CD4-positive, alpha-beta T cell treated with Interleukin-2 at 100 ng/mL for 4 hours (primary cell): ENCODE data around the gene PEAK3.
A peak's percentile ranks its signal among the peaks of the same experiment; 100 is the strongest.

ENCODE experiments used
- DNase-seq: peaks from one replicate; pipeline ENCODE4 v3.0.0-alpha.2; 2020; ENCODE audit warnings: low spot score

Gene PEAK3

GRCh38 chr19:2270423-2271233 lies 11.3 kb downstream of the PEAK3 start:
- peak; percentile 74 for DNase-seq

- DNase-seq: no peak
These were observed 11.9 kb downstream of the PEAK3 start for GRCh38 chr19:2270157-2270422.

- peak; percentile 99 for DNase-seq
These were observed 12.5 kb downstream of the PEAK3 start for GRCh38 chr19:2269244-2270156.

- DNase-seq: no peak
These were observed 13.1 kb downstream of the PEAK3 start for GRCh38 chr19:2268861-2269243.

GRCh38 chr19:2268480-2268830 lies 13.5 kb downstream of the PEAK3 start:
- DNase-seq: no peak

GRCh38 chr19:2266183-2266993 lies 15.6 kb downstream of the PEAK3 start:
- DNase-seq: no peak

- peak; percentile 66 for DNase-seq
These were observed 20.4 kb downstream of the PEAK3 start for GRCh38 chr19:2261438-2262172.

GRCh38 chr19:2260341-2260805 lies 21.6 kb downstream of the PEAK3 start:
- peak; percentile 38 for DNase-seq

GRCh38 chr19:2259336-2259735 lies 22.6 kb downstream of the PEAK3 start:
- no peak for DNase-seq

GRCh38 chr19:2255982-2256685 lies 25.8 kb downstream of the PEAK3 start, which contains the start of gene JSRP1:
Gene JSRP1, minus strand, starts transcription at chr19:2256417. Its CDS starts 1,103 bp downstream, at chr19:2255314.
- DNase-seq: no peak

- DNase-seq: no peak
These were observed 26.7 kb downstream of the PEAK3 start for GRCh38 chr19:2255112-2255845.

GRCh38 chr19:2254064-2254872 lies 27.7 kb downstream of the PEAK3 start:
- no peak for DNase-seq

GRCh38 chr19:2253106-2254063 lies 28.6 kb downstream of the PEAK3 start:
- peak; percentile 46 for DNase-seq

GRCh38 chr19:2252797-2253105 lies 29.2 kb downstream of the PEAK3 start:
- no peak for DNase-seq

- DNase-seq: no peak
These were observed 29.7 kb downstream of the PEAK3 start for GRCh38 chr19:2252055-2252796.

- no peak for DNase-seq
These were observed 30.6 kb downstream of the PEAK3 start for GRCh38 chr19:2251106-2252054.

GRCh38 chr19:2250766-2251105 lies 31.2 kb downstream of the PEAK3 start:
- no peak for DNase-seq
